Neural cell (in vitro differentiated cells): ENCODE data around the gene FBXL17.

Experiments
- EP300 ChIP-seq: fragments of 450-650 bp; conservative IDR thresholded peaks from 2 replicates; pipeline ENCODE4 v1.6.1; 2014; ENCODE audit warnings: antibody characterized with exemption, mild to moderate bottlenecking, moderate library complexity; ENCODE audit not compliant: poor library complexity, severe bottlenecking
- EZH2 ChIP-seq: fragments of 200-600, 300-800 bp; shearing (Covaris generic), sonication (generic); IDR thresholded peaks from 2 replicates; pipeline ENCODE4 v1.6.1; 2014; ENCODE audit warnings: antibody characterized with exemption, low read length, borderline replicate concordance, mild to moderate bottlenecking; ENCODE audit not compliant: insufficient read depth, poor library complexity, severe bottlenecking
- TF ChIP-seq, protein P1 (sequence below): fragments of 450-650 bp; IDR thresholded peaks from 2 replicates; pipeline ENCODE4 v1.5.1; 2014; ENCODE audit warnings: antibody characterized with exemption, mild to moderate bottlenecking, moderate library complexity; ENCODE audit not compliant: poor library complexity, severe bottlenecking

DNA sequence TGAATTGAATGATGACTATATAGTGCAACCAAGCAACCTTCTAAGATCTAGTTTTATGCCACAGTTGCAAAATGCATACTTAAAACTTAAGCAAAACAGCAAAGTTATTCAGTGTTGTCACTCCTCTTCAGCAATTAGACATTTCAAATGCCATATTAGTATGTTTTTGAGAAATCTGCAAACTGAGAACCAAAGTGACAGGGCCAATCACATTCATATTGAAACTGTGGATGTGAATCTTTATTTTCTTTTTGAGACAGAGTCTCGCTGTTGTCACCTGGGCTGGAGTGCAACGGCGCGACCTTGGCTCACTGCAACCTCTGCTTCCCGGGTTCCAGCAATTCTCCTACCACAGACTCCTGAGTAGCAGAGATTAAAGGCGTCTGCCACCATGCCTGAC lies 461.9 kb downstream of the FBXL17 start:
- TF ChIP-seq EZH2 (no peak), EP300 (no peak)
- TF ChIP-seq, protein P1, sequence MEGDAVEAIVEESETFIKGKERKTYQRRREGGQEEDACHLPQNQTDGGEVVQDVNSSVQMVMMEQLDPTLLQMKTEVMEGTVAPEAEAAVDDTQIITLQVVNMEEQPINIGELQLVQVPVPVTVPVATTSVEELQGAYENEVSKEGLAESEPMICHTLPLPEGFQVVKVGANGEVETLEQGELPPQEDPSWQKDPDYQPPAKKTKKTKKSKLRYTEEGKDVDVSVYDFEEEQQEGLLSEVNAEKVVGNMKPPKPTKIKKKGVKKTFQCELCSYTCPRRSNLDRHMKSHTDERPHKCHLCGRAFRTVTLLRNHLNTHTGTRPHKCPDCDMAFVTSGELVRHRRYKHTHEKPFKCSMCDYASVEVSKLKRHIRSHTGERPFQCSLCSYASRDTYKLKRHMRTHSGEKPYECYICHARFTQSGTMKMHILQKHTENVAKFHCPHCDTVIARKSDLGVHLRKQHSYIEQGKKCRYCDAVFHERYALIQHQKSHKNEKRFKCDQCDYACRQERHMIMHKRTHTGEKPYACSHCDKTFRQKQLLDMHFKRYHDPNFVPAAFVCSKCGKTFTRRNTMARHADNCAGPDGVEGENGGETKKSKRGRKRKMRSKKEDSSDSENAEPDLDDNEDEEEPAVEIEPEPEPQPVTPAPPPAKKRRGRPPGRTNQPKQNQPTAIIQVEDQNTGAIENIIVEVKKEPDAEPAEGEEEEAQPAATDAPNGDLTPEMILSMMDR = no peak
